KOPT-K1 (cell line): ENCODE measurements around the gene MRPS35.

ENCODE experiments used
- H3K27ac ChIP-seq: fragments of 200-600 bp; sonication (generic); 2 replicates; pipeline ENCODE4 v1.5.1; 2016; ENCODE audit warnings: antibody characterized with exemption, mild to moderate bottlenecking, low read depth, low read length; ENCODE audit not compliant: poor library complexity, severe bottlenecking
- H3K36me3 ChIP-seq: fragments of 200-600 bp; sonication (generic); 2 replicates; pipeline ENCODE4 v1.5.1; 2017; ENCODE audit warnings: antibody characterized with exemption, mild to moderate bottlenecking, low read length, moderate library complexity; ENCODE audit not compliant: insufficient read depth
- H3K9me3 ChIP-seq: fragments of 200-600 bp; sonication (generic); 2 replicates; pipeline ENCODE4 v1.5.1; 2017; ENCODE audit warnings: antibody characterized with exemption, low read length, mild to moderate bottlenecking; ENCODE audit not compliant: insufficient read depth, poor library complexity, severe bottlenecking

The MRPS35 gene

DNA sequence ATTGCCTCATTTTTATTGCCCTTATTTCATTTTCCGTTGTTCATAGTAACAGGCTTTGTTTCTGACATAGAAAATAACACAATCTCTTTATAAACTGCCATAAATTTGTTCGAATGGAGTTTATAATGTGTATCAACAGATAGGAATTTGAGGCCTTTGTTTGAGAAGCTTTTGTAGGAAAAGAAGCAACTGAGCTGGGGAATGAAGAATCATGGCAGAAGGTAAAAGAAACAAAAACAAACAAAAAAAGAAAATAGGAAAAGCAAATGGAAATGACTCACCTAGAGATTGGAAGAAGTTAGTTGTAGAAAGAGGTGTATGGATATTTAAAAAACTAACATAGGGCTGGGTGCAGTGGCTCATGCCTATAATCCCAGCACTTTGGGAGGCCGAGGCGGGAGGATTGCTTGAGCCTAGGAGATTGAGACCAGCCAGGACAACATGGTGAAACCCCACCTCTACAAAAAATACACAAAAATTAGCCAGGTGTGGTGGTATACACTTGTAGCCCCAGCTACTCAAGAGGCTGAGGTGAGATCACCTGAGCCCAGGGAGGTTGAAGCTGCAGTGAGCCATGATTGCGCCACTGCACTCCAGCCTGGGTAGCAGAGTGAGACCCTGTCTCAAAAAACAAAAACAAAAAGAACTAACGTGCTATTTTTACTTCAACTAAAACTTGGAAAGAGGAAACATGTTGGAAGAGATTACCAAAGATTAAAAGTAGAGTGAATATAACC is 14.9 kb upstream of the MRPS35 start:
- Histone ChIP-seq H3K27ac (no peak overlapping the region), H3K36me3 (no peaks in the 10 kb centered on the region)

DNA sequence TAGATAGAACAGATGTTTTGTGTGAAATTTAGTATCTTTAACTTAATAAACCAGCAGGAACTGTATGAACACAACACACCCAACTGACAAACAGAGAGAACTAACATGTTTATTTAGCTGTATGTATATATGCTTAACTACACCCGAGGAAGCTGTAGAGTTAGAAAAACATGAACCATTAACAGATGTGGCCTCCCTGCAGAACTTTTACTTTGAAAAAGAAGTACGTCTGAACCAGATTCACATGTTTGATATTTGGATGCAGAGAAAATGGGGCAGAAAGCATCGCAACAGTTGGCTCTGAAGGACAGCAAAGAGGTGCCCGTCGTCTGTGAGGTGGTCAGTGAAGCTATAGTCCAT is 14.4 kb upstream of the MRPS35 start, which contains the start of gene REP15:
TSS of gene REP15 (plus strand) at position 155 of the 360 bp plus-strand sequence. CDS start at position 271, 116 bp downstream.
- H3K27ac ChIP-seq = no peak within 1 kb of the TSS
- no peaks in the 10 kb centered on the region for H3K9me3 ChIP-seq
- H3K36me3 ChIP-seq = no peaks in the 10 kb centered on the region

More for the DNA sequence above, 14.9 kb upstream of the MRPS35 start:
- no peaks in the 10 kb centered on the region for H3K9me3 ChIP-seq

DNA sequence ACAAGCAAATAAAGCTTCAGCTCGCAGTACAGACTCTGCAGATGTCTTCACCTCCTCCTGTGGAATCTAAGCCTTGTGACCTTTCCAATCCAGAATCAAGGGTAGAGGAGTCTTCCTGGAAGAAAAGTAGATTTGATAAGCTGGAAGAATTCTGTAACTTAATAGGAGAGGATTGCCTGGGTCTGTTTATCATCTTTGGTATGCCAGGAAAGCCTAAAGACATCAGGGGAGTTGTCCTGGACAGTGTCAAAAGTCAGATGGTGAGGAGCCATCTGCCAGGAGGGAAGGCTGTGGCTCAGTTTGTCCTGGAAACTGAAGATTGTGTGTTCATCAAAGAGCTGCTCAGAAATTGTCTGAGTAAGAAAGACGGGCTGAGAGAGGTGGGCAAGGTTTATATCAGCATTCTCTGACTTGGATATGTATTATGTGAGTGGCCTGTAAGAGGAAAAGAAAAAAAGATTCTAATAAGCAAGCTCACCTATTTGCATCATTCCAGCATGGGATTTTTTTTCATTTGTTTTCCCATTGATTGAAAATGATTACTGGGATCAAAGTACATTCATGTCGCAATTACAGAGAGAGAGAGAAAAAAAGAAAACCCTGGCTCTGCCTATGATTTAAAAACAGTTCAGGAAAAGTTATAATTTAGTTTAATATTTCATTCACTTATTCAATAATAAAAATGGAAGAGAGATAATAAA is 13.6 kb upstream of the MRPS35 start:
- Histone ChIP-seq H3K36me3 (no peaks in the 10 kb centered on the region), H3K9me3 (no peaks in the 10 kb centered on the region), H3K27ac (no peak overlapping the region)

GRCh38 chr12:27703720-27704452 is 6.7 kb upstream of the MRPS35 start:
- H3K9me3 ChIP-seq = no peaks in the 10 kb centered on the region
- H3K36me3 ChIP-seq = no peaks in the 10 kb centered on the region
- no peak overlapping the region for H3K27ac ChIP-seq

DNA sequence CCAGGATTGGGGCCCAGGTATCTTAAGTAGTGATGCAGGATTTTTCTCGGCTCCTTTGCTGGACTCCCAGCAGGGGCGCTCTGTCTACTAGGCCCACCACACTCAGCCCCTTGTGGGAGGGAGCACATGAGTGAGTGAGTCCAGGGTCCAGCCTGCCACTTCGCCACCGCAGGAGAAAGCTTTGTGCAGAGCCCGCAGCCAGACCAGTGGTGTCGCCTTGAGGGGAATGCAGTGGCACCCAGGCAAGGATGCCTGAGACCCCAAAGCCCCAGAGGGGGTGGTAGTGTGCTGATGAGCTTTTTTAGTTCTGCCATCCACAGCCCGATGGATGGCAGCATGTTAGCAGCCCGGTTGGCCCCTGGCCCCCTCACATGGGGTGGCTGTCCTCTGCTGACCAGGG is 5.4 kb upstream of the MRPS35 start:
- H3K27ac ChIP-seq = no peak overlapping the region
- H3K36me3 ChIP-seq = no peaks in the 10 kb centered on the region

GRCh38 chr12:27707216-27707615 is 3.4 kb upstream of the MRPS35 start:
- Histone ChIP-seq H3K27ac (no peak overlapping the region), H3K9me3 (no peaks in the 10 kb centered on the region), H3K36me3 (no peaks in the 10 kb centered on the region)

More for the DNA sequence above, 5.4 kb upstream of the MRPS35 start:
- H3K9me3 ChIP-seq = no peaks in the 10 kb centered on the region

GRCh38 chr12:27709212-27709931 is 1.3 kb upstream of the MRPS35 start:
- Histone ChIP-seq H3K27ac (no peak overlapping the region), H3K36me3 (peaks cover 21% of the 10 kb centered on the region), H3K9me3 (no peaks in the 10 kb centered on the region)

DNA sequence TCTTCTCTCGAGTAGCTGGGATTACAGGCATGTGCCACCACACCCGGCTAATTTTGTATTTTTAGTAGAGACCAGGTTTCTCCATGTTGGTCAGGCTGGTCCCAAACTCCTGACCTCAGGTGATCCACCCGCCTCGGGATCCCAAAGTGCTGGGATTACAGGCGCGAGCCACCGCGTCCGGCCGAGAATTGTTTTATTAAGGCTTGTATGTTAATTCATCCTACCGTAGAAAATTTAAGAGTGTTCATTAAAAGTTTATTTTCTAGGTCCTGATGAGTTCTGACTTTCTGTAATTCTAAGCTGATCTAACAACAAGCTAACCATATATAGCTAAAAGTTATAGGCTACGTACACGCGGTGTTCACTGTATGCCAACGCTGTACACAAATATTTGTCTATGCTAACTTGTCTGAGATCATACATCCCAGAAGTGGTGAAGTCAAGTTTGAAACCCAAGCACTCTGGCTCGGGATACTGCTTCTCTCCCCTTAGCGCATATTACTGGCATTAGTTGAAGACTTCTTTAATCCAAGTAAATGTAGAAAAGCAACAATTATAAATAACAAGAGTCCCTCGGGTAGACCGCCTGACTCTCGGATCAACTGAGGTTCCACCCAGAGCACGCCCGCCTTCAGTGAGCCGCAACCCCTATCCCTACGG is 570 bp upstream of the MRPS35 start:
- peak overlapping the region; percentile 73 for H3K27ac ChIP-seq

GRCh38 chr12:27711317-27711682 is 668 bp downstream of the MRPS35 start:
- H3K9me3 ChIP-seq = no peaks in the 10 kb centered on the region
- H3K36me3 ChIP-seq = peaks cover 39% of the 10 kb centered on the region
- H3K27ac ChIP-seq = peak overlapping the region; percentile 73

More for the DNA sequence above, 570 bp upstream of the MRPS35 start:
- peaks cover 26% of the 10 kb centered on the region for H3K36me3 ChIP-seq
- H3K9me3 ChIP-seq = no peaks in the 10 kb centered on the region

DNA sequence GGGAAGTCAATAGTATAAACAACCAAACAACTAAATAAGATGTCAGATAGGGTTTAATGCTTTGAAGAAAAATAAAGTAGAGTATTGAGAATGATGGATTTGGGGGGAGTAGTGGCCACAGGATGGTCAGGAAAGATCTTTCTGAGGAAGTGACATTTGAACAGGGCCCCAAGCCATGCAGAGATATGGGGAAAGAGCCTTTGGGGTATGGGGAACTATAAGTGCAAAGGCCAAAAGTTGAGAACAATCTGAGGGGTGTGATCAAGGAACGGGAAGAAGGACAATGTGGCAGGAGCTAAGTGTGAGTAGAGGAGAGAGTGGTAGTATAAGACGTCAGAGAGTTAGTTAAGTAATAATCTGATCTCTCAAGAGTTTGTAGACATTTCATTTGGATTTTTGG is 1.3 kb downstream of the MRPS35 start:
- peaks cover 46% of the 10 kb centered on the region for H3K36me3 ChIP-seq
- no peak overlapping the region for H3K27ac ChIP-seq
- H3K9me3 ChIP-seq = no peaks in the 10 kb centered on the region

DNA sequence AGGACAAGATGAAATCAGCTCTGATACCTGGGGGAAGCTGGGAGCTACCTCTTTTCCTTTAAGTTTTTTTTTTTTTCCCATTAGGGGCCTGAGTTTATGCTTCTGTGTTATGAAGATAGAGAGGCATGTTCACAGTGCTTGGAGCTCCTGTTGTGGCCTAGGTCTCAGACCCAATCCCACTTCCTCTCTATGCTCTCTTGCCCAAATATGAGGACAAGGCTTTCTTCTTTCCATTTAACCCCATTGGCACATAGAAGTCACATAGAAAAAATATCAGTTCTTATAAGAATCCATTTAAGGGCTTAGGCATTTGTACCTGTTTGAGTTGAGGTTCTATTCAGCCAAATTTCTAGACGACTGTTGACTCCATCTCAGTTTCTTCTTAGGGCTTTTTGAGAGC is 12.6 kb downstream of the MRPS35 start:
- Histone ChIP-seq H3K27ac (no peak overlapping the region), H3K36me3 (peaks cover 97% of the 10 kb centered on the region), H3K9me3 (no peaks in the 10 kb centered on the region)

DNA sequence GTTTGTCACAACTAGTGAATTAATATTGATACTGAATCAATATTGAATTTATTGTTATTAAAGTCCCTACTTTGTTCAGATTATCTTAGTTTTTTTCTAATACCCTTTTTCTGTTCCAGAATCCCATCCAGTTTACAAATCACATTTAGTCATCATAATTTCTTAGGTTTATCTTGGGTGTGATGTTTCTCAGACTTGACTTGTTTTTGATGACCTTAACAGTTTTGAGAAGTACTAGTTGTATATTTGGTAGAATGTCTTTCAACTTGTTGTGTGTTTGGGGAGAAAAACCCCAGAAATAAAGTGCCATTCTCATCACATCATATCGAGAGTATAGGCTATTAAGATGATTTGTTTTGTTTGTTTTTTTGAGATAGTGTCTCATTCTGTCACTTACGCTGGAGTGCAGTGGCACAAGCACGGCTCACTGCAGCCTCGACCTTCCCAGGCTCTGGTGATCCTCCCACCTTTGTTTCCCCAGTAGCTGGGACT is 19.5 kb downstream of the MRPS35 start:
- Histone ChIP-seq H3K36me3 (peaks cover 85% of the 10 kb centered on the region), H3K9me3 (no peaks in the 10 kb centered on the region), H3K27ac (no peak overlapping the region)

- Histone ChIP-seq H3K36me3 (peaks cover 84% of the 10 kb centered on the region), H3K9me3 (no peaks in the 10 kb centered on the region), H3K27ac (no peak overlapping the region)
Measured at GRCh38 chr12:27732281-27732680, 21.6 kb downstream of the MRPS35 start.

DNA sequence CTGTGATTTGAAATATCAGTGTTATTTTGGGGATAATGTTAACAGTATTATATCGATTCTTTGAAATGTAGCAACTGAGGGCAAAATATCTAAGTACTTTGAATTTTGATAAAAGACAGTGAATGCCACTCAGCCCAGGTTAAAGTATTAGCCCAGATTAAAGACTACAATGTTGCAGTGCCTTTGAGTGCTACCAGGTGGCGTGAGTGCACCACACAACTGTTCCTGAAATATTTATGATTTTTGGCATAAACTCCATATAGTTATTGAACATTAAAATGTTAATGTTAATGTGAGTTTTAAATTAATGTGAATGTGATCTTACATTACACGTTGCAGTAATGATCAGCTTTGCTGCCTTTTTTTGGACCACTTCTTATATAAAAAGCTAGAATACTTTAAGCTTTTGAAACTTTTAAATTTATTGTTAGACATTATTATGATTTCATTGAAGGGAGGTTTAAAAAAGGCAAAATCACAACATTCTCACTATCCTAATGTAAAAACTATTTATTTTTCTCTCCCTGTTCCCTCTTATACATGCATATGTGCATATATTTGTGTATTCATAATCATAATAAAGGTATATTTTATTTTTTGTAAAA is 22.5 kb downstream of the MRPS35 start:
- H3K9me3 ChIP-seq = no peaks in the 10 kb centered on the region
- H3K36me3 ChIP-seq = peaks cover 84% of the 10 kb centered on the region
- H3K27ac ChIP-seq = no peak overlapping the region
